ENCODE data around the gene TMEM63A.
"Not testable (repeated sequence)": the region's sequence is repeated elsewhere in the genome, so short reads cannot be mapped to it uniquely, and the experiment has no call there.

Gene TMEM63A

DNA sequence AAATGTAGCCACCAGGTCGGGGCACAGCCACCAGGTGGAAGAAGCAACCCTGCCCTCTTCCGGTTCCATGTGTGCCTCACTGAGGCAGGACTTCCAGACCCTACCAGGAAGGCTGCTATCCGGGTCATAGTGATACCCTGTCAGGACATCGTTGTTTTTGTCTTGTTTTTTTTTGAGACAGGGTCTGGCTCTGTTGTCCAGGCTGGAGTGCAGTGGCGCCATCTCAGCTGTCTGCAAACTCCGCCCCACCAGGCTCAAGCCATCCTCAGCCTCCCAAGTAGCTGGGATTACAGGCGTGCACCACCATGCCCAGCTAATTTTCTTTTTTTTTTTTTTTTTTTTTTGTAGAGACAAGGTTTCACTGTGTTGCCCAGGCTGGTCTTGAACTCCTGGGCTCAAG is 67.1 kb downstream of the TMEM63A start:
- H3K4me3 ChIP-seq (ENCODE audit: low read length in 2 of 2); H3K27me3 ChIP-seq (ENCODE audit: control insufficient read depth in 2 of 2, insufficient read depth in 2 of 2, low read length in 2 of 2); H3K9ac ChIP-seq (ENCODE audit: low read depth in 1 of 2, low read length in 2 of 2); H3K9me3 ChIP-seq (ENCODE audit: control insufficient read depth in 2 of 2, low read length in 2 of 2); H3K36me3 ChIP-seq (ENCODE audit: control insufficient read depth in 2 of 2, insufficient read depth in 2 of 2, low read length in 2 of 2): not testable (repeated sequence)
- Histone ChIP-seq H3K4me1 (ENCODE audit: control insufficient read depth in 2 of 2, insufficient read depth in 2 of 2, low read length in 2 of 2) (peaks cover 55 to 58% of the 10 kb centered on the region in 2 donors), H3K27ac (ENCODE audit: low read depth in 2 of 2, low read length in 2 of 2) (peak overlapping the region in 1 of 2 donors; percentile 86)

DNA sequence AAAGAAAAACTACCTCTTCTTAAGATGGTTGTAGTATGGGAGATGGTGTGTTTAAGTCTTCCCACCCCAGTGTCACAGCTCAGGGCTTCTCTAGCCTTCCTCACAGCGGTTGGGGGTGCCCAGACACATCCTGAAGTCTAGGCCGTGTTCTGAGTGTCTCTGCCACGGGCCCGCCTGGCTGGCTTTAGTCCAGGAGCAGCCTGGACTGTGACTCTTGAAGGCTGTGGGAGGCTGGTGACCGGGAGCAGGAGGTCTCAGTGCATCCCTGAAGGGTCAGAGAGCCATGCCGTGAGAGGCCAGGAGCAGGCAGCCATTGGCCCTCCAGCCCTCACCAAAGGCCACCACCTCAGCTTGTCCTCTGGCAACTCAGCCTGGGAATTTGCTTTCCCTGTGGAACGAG is 67.8 kb downstream of the TMEM63A start:
- H3K9ac ChIP-seq (ENCODE audit: low read depth in 1 of 2, low read length in 2 of 2): peak overlapping the region in 1 of 2 donors; percentile 45
- no peak overlapping the region for H3K4me3 ChIP-seq (ENCODE audit: low read length in 2 of 2)
- H3K27me3 ChIP-seq (ENCODE audit: control insufficient read depth in 2 of 2, insufficient read depth in 2 of 2, low read length in 2 of 2): no peaks in the 10 kb centered on the region
- H3K36me3 ChIP-seq (ENCODE audit: control insufficient read depth in 2 of 2, insufficient read depth in 2 of 2, low read length in 2 of 2): no peaks in the 10 kb centered on the region
- H3K4me1 ChIP-seq (ENCODE audit: control insufficient read depth in 2 of 2, insufficient read depth in 2 of 2, low read length in 2 of 2): peaks cover 55 to 56% of the 10 kb centered on the region in 2 donors
- no peaks in the 10 kb centered on the region for H3K9me3 ChIP-seq (ENCODE audit: control insufficient read depth in 2 of 2, low read length in 2 of 2)
- H3K27ac ChIP-seq (ENCODE audit: low read depth in 2 of 2, low read length in 2 of 2): peak overlapping the region; percentile 86 to 88

DNA sequence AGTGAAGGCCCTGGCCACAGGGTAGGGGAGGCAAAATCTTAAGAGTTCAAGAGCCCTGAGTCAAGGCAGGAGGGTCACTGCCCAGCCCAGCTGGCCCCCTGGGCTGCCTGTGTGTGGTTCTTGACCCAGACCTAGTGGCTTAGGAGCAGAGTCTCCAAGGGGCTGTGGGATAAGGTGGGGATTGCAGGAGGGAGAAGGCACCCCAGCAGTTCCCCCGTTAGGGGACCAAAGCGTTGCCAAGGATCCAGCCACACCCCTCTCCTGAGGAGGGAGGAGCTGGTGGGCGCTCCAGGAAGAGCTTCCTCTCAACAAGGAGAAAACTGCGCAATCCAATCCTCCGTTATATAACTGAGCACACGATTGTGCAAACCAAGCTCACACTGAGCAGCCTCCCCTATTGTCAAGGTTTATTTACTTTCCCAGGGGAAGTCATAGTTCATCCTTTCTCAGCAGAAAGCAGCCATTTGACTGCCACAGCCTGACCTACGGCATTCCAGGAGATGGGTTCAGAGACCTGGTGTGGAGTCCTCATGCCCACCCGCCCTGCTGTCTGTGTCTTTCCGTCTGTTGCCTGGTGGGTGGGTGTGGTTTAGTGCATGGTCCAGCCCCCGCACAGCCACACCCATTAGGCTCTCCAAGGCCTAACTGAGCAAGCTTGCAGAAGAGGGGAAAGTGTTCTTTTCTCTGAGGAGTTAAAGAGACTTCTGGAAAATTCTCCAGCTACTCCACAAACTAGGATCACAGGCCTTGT is 68.8 kb downstream of the TMEM63A start:
- Histone ChIP-seq H3K9me3 (ENCODE audit: control insufficient read depth in 2 of 2, low read length in 2 of 2) (no peaks in the 10 kb centered on the region), H3K27me3 (ENCODE audit: control insufficient read depth in 2 of 2, insufficient read depth in 2 of 2, low read length in 2 of 2) (no peaks in the 10 kb centered on the region), H3K4me1 (ENCODE audit: control insufficient read depth in 2 of 2, insufficient read depth in 2 of 2, low read length in 2 of 2) (peaks cover 53 to 55% of the 10 kb centered on the region in 2 donors), H3K4me3 (ENCODE audit: low read length in 2 of 2) (peak overlapping the region; percentile 36 to 54), H3K9ac (ENCODE audit: low read depth in 1 of 2, low read length in 2 of 2) (peak overlapping the region; percentile 20 to 26), H3K27ac (ENCODE audit: low read depth in 2 of 2, low read length in 2 of 2) (peak overlapping the region; percentile 86 to 88), H3K36me3 (ENCODE audit: control insufficient read depth in 2 of 2, insufficient read depth in 2 of 2, low read length in 2 of 2) (no peaks in the 10 kb centered on the region)

GRCh38 chr1:225812488-225813213 is 69.5 kb downstream of the TMEM63A start:
- Histone ChIP-seq H3K27ac (ENCODE audit: low read depth in 2 of 2, low read length in 2 of 2) (peak overlapping the region; percentile 86 to 88), H3K9me3 (ENCODE audit: control insufficient read depth in 2 of 2, low read length in 2 of 2) (no peaks in the 10 kb centered on the region), H3K36me3 (ENCODE audit: control insufficient read depth in 2 of 2, insufficient read depth in 2 of 2, low read length in 2 of 2) (no peaks in the 10 kb centered on the region), H3K4me3 (ENCODE audit: low read length in 2 of 2) (no peak overlapping the region), H3K27me3 (ENCODE audit: control insufficient read depth in 2 of 2, insufficient read depth in 2 of 2, low read length in 2 of 2) (no peaks in the 10 kb centered on the region), H3K9ac (ENCODE audit: low read depth in 1 of 2, low read length in 2 of 2) (peak overlapping the region in 1 of 2 donors; percentile 26), H3K4me1 (ENCODE audit: control insufficient read depth in 2 of 2, insufficient read depth in 2 of 2, low read length in 2 of 2) (peaks cover 45 to 47% of the 10 kb centered on the region in 2 donors)

GRCh38 chr1:225811622-225812487 is 70.3 kb downstream of the TMEM63A start:
- Histone ChIP-seq H3K36me3 (ENCODE audit: control insufficient read depth in 2 of 2, insufficient read depth in 2 of 2, low read length in 2 of 2) (no peaks in the 10 kb centered on the region), H3K9me3 (ENCODE audit: control insufficient read depth in 2 of 2, low read length in 2 of 2) (no peaks in the 10 kb centered on the region), H3K27me3 (ENCODE audit: control insufficient read depth in 2 of 2, insufficient read depth in 2 of 2, low read length in 2 of 2) (no peaks in the 10 kb centered on the region), H3K4me1 (ENCODE audit: control insufficient read depth in 2 of 2, insufficient read depth in 2 of 2, low read length in 2 of 2) (peaks cover 37 to 39% of the 10 kb centered on the region in 2 donors), H3K4me3 (ENCODE audit: low read length in 2 of 2) (peak overlapping the region in 1 of 2 donors; percentile 75), H3K27ac (ENCODE audit: low read depth in 2 of 2, low read length in 2 of 2) (peak overlapping the region; percentile 34 to 88), H3K9ac (ENCODE audit: low read depth in 1 of 2, low read length in 2 of 2) (peak overlapping the region in 1 of 2 donors; percentile 49)

- H3K27me3 ChIP-seq (ENCODE audit: control insufficient read depth in 2 of 2, insufficient read depth in 2 of 2, low read length in 2 of 2); H3K36me3 ChIP-seq (ENCODE audit: control insufficient read depth in 2 of 2, insufficient read depth in 2 of 2, low read length in 2 of 2); H3K9me3 ChIP-seq (ENCODE audit: control insufficient read depth in 2 of 2, low read length in 2 of 2): not testable (repeated sequence)
- Histone ChIP-seq H3K4me1 (ENCODE audit: control insufficient read depth in 2 of 2, insufficient read depth in 2 of 2, low read length in 2 of 2) (peaks cover 32 to 34% of the 10 kb centered on the region in 2 donors), H3K4me3 (ENCODE audit: low read length in 2 of 2) (peak overlapping the region; percentile 75 to 84), H3K9ac (ENCODE audit: low read depth in 1 of 2, low read length in 2 of 2) (peak overlapping the region; percentile 41 to 81), H3K27ac (ENCODE audit: low read depth in 2 of 2, low read length in 2 of 2) (peak overlapping the region; percentile 72 to 74)
These were observed 71.3 kb downstream of the TMEM63A start for GRCh38 chr1:225810579-225811538.

- peaks cover 31 to 34% of the 10 kb centered on the region in 2 donors for H3K4me1 ChIP-seq (ENCODE audit: control insufficient read depth in 2 of 2, insufficient read depth in 2 of 2, low read length in 2 of 2)
- no peaks in the 10 kb centered on the region for H3K27me3 ChIP-seq (ENCODE audit: control insufficient read depth in 2 of 2, insufficient read depth in 2 of 2, low read length in 2 of 2)
- H3K36me3 ChIP-seq (ENCODE audit: control insufficient read depth in 2 of 2, insufficient read depth in 2 of 2, low read length in 2 of 2): no peaks in the 10 kb centered on the region
- peak within 1 kb of the TSS; percentile 41 to 81 for H3K9ac ChIP-seq (ENCODE audit: low read depth in 1 of 2, low read length in 2 of 2)
- peak within 1 kb of the TSS; percentile 72 to 74 for H3K27ac ChIP-seq (ENCODE audit: low read depth in 2 of 2, low read length in 2 of 2)
- peak within 1 kb of the TSS; percentile 75 to 84 for H3K4me3 ChIP-seq (ENCODE audit: low read length in 2 of 2)
- no peaks in the 10 kb centered on the region for H3K9me3 ChIP-seq (ENCODE audit: control insufficient read depth in 2 of 2, low read length in 2 of 2)
These were observed 72.2 kb downstream of the TMEM63A start, which contains the start of gene EPHX1 for GRCh38 chr1:225809842-225810578. Gene EPHX1 (plus strand): TSS chr1:225810124. CDS start chr1:225828730, 18,606 bp downstream.

- Histone ChIP-seq H3K4me1 (ENCODE audit: control insufficient read depth in 2 of 2, insufficient read depth in 2 of 2, low read length in 2 of 2) (peaks cover 12 to 18% of the 10 kb centered on the region in 2 donors), H3K27ac (ENCODE audit: low read depth in 2 of 2, low read length in 2 of 2) (no peak overlapping the region), H3K27me3 (ENCODE audit: control insufficient read depth in 2 of 2, insufficient read depth in 2 of 2, low read length in 2 of 2) (no peaks in the 10 kb centered on the region), H3K9me3 (ENCODE audit: control insufficient read depth in 2 of 2, low read length in 2 of 2) (no peaks in the 10 kb centered on the region), H3K4me3 (ENCODE audit: low read length in 2 of 2) (no peak overlapping the region), H3K9ac (ENCODE audit: low read depth in 1 of 2, low read length in 2 of 2) (no peak overlapping the region), H3K36me3 (ENCODE audit: control insufficient read depth in 2 of 2, insufficient read depth in 2 of 2, low read length in 2 of 2) (no peaks in the 10 kb centered on the region)
These were observed 74.0 kb downstream of the TMEM63A start for GRCh38 chr1:225808136-225808535.

Measured in mucosa of rectum (tissue), 2 donors.